Subcutaneous abdominal adipose tissue (tissue), 5 donors: Measurements from ENCODE around the gene NTRK2.

Experiments
- H3K27ac ChIP-seq: one replicate; pipeline ENCODE4 v1.7.0; 2013; ENCODE audit warnings: low read depth, mild to moderate bottlenecking, inconsistent platforms, low read length, moderate library complexity
- H3K27me3 ChIP-seq, 5 donors: one replicate each; pipeline ENCODE4 v1.7.0; 2013; ENCODE audit warnings: low read length in 5 of 5, inconsistent platforms in 1 of 5; ENCODE audit not compliant: control insufficient read depth in 5 of 5, insufficient read depth in 4 of 5
- H3K36me3 ChIP-seq, 5 donors: one replicate each; pipeline ENCODE4 v1.7.0; 2013; ENCODE audit warnings: low read length in 5 of 5; ENCODE audit not compliant: control insufficient read depth in 5 of 5, insufficient read depth in 5 of 5
- H3K4me1 ChIP-seq, 5 donors: one replicate each; pipeline ENCODE4 v1.7.0; 2013; ENCODE audit warnings: low read length in 5 of 5, mild to moderate bottlenecking in 3 of 5, moderate library complexity in 1 of 5; ENCODE audit not compliant: control insufficient read depth in 5 of 5, insufficient read depth in 5 of 5
- H3K4me3 ChIP-seq, 5 donors: one replicate each; pipeline ENCODE4 v1.7.0; 2013; ENCODE audit warnings: low read length in 5 of 5, low read depth in 1 of 5
- H3K9ac ChIP-seq, 5 donors: one replicate each; pipeline ENCODE4 v1.7.0; 2013; ENCODE audit warnings: low read length in 5 of 5, mild to moderate bottlenecking in 4 of 5, moderate library complexity in 3 of 5
- H3K9me3 ChIP-seq, 5 donors: one replicate each; pipeline ENCODE4 v1.7.0; 2013; ENCODE audit warnings: low read length in 5 of 5; ENCODE audit not compliant: control insufficient read depth in 5 of 5
- donor health status: healthy.
- donor health status: healthy.
- donor health status: healthy.
- donor health status: healthy.
- donor health status: healthy.

NTRK2 gene

DNA sequence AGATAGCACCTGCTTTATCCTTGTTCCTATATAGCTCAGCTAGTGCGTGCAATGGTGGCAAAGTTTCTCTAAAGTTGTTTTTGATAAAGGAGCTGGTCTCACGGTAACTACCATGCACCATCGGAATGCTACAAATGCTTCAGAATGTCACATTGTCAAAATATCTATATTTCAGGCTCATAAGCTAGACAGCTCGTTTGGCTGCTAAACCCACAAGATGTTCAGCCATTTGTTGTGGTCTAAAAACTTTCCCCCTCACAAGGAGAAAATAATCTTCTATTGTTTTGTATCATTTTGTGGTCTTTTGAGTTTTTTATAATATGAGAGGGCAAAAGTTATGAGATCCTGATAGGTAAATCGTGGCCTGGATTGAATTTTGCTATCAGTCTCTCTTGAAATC, 137.9 kb downstream of the NTRK2 start:
- Histone ChIP-seq H3K9me3 (no peaks in the 10 kb centered on the region), H3K36me3 (peaks cover 0 to 4% (median 0%) of the 10 kb centered on the region in 5 donors), H3K27ac (peak overlapping the region; percentile 5), H3K27me3 (no peaks in the 10 kb centered on the region), H3K9ac (no peak overlapping the region), H3K4me1 (peaks cover 0 to 36% (median 20%) of the 10 kb centered on the region in 5 donors), H3K4me3 (no peak overlapping the region)

DNA sequence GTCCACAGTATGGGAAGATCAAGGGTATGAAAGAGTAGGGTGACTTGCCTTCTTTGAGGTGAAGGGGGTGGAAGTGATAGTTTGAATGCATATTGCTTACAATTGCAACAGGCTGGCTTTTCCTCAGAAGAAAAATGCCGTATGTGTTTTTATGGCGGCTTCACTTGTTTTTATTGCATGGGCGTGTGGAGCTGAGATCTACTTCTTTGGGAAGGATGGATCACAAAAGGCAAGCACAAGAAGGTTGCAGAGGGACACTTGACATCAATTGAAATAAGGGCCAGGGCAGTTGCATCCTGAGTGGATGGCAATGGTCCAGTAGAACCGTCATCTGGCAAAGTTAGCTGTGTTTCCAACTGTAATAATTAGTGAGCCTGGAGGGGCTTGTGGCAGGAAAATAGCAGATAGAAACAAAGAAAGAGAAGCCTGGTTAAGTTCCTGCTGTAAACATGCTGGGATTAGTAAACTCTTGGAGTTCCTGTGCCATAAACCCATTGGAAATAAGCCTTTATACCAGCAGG, 138.4 kb downstream of the NTRK2 start:
- Histone ChIP-seq H3K36me3 (peaks cover 0 to 4% (median 0%) of the 10 kb centered on the region in 5 donors), H3K27me3 (no peaks in the 10 kb centered on the region), H3K9me3 (no peaks in the 10 kb centered on the region), H3K4me3 (no peak overlapping the region), H3K4me1 (peaks cover 0 to 41% (median 24%) of the 10 kb centered on the region in 5 donors), H3K27ac (peak overlapping the region; percentile 5), H3K9ac (no peak overlapping the region)

DNA sequence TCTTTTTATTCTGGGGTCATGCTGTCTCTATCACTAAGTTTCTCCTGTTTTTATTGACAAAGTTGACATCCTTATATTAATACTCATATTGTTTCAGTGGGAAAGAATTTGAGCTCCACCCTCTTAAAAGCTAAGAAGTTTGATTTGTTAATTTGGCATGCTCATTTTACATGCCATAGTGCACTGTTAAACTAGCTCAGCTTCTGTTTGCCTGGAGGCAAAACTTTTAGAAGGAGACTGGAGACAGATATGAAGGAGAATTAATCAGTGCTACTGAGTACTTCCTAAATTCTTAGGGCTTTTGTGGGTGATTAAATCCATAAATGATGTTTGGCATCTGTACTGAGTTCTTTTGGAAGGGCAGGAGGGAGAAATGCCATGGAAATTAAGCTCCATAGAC, 138.9 kb downstream of the NTRK2 start:
- Histone ChIP-seq H3K27ac (no peak overlapping the region), H3K9me3 (no peaks in the 10 kb centered on the region), H3K4me3 (no peak overlapping the region), H3K36me3 (peaks cover 0 to 2% (median 0%) of the 10 kb centered on the region in 5 donors), H3K9ac (no peak overlapping the region), H3K27me3 (no peaks in the 10 kb centered on the region), H3K4me1 (peaks cover 0 to 46% (median 29%) of the 10 kb centered on the region in 5 donors)

DNA sequence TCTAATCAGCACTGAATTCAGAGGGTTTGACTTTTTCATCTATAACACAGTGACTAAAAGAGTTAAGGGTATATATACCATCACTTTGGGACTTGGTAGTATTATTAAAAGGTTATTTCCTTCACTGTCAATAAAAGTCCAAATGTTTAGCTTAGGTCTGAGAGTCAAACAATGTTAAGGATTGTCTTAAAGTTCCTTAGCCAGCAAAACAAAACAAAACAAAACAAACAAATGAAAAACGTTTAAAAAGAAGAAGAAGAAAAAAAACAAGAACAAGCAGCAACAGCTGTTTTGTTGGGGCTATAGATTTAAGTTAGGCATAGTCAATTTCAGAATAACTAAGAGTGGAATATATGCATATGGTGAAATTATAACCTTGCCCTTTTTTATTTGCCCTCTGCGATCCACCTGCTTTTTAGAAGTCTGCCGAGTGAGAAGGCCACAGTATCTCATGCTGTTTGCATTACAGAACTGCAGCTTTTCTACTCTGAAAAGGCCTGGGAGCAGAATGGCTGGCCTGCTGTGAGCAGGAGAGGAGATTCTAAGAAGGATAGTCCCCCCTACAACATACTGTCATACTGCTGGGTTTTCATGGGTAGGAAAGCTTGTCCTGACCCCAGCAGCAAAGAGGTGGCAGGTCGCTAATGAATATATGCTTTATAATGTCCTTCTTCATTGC, 141.7 kb downstream of the NTRK2 start:
- H3K4me1 ChIP-seq: peaks cover 0 to 41% (median 27%) of the 10 kb centered on the region in 5 donors
- H3K9ac ChIP-seq: no peak overlapping the region
- H3K27ac ChIP-seq: no peak overlapping the region
- no peak overlapping the region for H3K4me3 ChIP-seq
- H3K9me3 ChIP-seq: no peaks in the 10 kb centered on the region
- no peaks in the 10 kb centered on the region for H3K36me3 ChIP-seq
- H3K27me3 ChIP-seq: no peaks in the 10 kb centered on the region

DNA sequence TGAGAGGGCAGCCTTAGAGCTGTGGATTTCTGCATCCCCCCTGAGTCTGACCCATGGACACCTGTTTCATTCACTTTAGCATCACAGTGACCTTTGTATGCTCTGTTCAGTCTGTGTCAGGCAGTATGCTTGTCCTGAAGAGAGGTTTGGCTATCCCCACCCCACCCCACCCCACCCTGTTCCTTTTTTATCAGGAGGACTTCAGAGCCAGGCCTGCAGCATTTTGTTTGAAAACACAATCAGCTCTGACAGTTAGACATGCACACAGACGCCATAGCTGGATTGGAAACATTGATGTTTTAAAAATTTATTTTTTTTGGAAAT, 142.2 kb downstream of the NTRK2 start:
- no peaks in the 10 kb centered on the region for H3K36me3 ChIP-seq
- no peak overlapping the region for H3K4me3 ChIP-seq
- no peak overlapping the region for H3K9ac ChIP-seq
- H3K9me3 ChIP-seq: no peaks in the 10 kb centered on the region
- peaks cover 0 to 40% (median 27%) of the 10 kb centered on the region in 5 donors for H3K4me1 ChIP-seq
- H3K27ac ChIP-seq: no peak overlapping the region
- no peaks in the 10 kb centered on the region for H3K27me3 ChIP-seq

DNA sequence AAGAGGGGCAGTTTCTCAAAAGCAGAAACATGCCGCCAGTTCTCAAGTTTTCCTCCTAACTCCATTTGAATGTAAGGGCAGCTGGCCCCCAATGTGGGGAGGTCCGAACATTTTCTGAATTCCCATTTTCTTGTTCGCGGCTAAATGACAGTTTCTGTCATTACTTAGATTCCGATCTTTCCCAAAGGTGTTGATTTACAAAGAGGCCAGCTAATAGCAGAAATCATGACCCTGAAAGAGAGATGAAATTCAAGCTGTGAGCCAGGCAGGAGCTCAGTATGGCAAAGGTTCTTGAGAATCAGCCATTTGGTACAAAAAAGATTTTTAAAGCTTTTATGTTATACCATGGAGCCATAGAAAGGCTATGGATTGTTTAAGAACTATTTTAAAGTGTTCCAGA, 142.8 kb downstream of the NTRK2 start:
- H3K9ac ChIP-seq: no peak overlapping the region
- H3K9me3 ChIP-seq: no peaks in the 10 kb centered on the region
- H3K27me3 ChIP-seq: no peaks in the 10 kb centered on the region
- H3K4me3 ChIP-seq: no peak overlapping the region
- H3K27ac ChIP-seq: no peak overlapping the region
- no peaks in the 10 kb centered on the region for H3K36me3 ChIP-seq
- peaks cover 0 to 40% (median 27%) of the 10 kb centered on the region in 5 donors for H3K4me1 ChIP-seq

DNA sequence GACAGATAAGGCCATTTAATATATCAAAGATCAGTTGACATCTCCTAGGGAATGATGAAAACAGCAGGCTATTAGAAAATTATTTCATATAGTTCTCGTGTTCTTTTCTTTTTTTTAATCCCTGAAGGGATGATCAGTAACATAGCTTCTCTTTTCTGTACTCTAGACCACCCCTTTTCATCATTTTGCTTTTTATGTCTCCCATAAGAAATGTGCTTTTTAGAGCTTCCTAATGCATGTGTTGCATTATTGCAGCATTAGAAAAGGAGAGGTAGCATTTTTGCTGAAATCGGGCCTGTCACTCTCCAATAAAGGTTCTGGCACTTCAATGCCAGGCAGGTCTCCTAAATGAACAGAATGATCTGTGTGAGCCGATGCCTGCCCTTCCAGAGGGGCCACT, 143.3 kb downstream of the NTRK2 start:
- H3K4me3 ChIP-seq: no peak overlapping the region
- H3K27ac ChIP-seq: no peak overlapping the region
- peaks cover 0 to 40% (median 27%) of the 10 kb centered on the region in 5 donors for H3K4me1 ChIP-seq
- H3K27me3 ChIP-seq: no peaks in the 10 kb centered on the region
- no peak overlapping the region for H3K9ac ChIP-seq
- no peaks in the 10 kb centered on the region for H3K9me3 ChIP-seq
- no peaks in the 10 kb centered on the region for H3K36me3 ChIP-seq

DNA sequence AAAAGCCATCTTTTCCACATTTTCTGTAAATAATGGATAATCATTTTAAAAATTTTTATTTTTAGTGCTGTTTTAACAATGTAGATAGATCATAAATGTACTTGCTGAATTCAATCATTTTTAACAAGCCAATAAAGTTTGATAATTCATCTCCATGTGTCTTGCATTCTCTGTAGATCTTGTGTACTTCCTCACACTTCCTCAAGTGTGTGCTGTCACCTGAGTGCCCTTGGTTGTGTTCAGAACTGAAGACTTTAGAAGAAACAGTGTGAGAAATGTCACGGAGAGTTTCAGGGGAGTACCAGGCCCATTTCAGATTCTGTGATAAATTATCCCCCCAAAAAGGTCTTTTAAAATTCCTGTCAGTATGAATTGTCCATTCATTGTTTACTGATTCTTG, 146.0 kb downstream of the NTRK2 start:
- no peaks in the 10 kb centered on the region for H3K27me3 ChIP-seq
- no peak overlapping the region for H3K4me3 ChIP-seq
- peaks cover 0 to 29% (median 23%) of the 10 kb centered on the region in 5 donors for H3K4me1 ChIP-seq
- no peaks in the 10 kb centered on the region for H3K9me3 ChIP-seq
- H3K9ac ChIP-seq: no peak overlapping the region
- H3K36me3 ChIP-seq: no peaks in the 10 kb centered on the region
- no peak overlapping the region for H3K27ac ChIP-seq

DNA sequence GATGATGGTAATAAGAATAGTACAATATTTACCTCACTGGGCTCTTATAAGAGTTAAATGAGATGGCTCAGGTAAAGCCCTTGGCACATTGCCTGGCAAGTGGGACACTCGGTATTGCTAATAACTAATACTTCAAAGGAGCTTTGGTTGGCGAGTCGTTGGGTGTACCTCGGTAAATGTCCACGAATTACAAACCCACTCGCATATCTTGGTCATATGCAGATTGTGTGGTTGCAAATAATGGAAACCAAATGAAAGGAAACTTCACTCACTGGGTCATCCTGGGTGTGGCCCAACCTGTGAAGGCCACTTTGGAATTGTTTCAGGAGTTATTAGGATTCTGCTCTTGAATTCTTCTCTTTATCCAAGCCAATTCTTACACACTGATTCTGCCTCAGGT, 147.5 kb downstream of the NTRK2 start:
- Histone ChIP-seq H3K4me3 (no peak overlapping the region), H3K36me3 (no peaks in the 10 kb centered on the region), H3K9me3 (no peaks in the 10 kb centered on the region), H3K9ac (no peak overlapping the region), H3K4me1 (peaks cover 0 to 42% (median 32%) of the 10 kb centered on the region in 5 donors), H3K27me3 (no peaks in the 10 kb centered on the region), H3K27ac (no peak overlapping the region)

DNA sequence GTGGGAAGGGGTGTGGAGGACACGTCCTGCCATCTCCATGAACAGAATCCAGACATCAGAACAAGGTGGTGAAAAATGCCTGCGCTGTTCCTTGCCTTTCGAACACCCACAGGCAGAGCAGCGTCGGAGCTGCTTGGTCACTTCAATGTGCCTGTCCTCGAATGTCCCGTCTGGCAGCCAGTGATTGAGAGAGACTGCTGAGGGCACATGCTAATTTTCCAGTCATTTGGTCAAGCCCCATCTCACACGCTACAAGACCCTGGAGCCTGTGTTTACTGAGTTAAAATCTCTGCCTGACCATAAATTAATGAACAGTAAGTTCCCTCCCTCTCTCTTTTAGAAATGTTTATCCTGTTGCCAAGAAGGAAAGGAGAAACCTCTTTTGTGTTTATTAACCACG, 149.3 kb downstream of the NTRK2 start:
- Histone ChIP-seq H3K27ac (no peak overlapping the region), H3K4me3 (no peak overlapping the region), H3K27me3 (no peaks in the 10 kb centered on the region), H3K36me3 (no peaks in the 10 kb centered on the region), H3K4me1 (peaks cover 3 to 43% (median 30%) of the 10 kb centered on the region in 5 donors), H3K9me3 (no peaks in the 10 kb centered on the region), H3K9ac (no peak overlapping the region)
